OCI-LY3 (cell line): ENCODE measurements around the gene NEDD4.

Source experiments
- CTCF ChIP-seq: fragments of 200-600, 300-600 bp; sonication (generic); IDR thresholded peaks from 2 replicates; pipeline ENCODE4 v1.5.1; 2014; ENCODE audit warnings: antibody characterized with exemption, low read length, low read depth
- EZH2phosphoT487 ChIP-seq: fragments of 200-600 bp; shearing (Covaris generic); IDR thresholded peaks from 2 replicates; pipeline ENCODE4 v1.6.1; 2018; ENCODE audit warnings: antibody characterized with exemption, mixed run types, low read depth

DNA sequence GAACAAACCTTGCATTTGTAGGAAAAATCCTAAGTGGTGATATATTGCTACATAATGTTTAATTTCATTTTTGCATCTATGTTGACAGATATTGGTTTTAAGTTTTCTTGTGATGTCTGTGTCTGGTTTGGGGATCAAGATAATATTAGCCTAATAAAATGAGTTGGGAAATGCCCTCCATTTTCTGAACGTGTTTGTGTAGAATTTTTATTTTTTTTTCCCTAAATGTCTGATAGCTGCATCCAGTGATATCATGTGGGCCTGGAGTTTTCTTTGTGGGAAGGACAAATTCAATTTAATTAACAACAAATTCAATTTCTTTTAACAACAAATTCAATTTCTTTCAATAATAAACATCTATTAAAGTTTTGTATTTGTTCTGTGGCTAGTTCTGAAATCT, 35.1 kb downstream of the NEDD4 start:
- TF ChIP-seq CTCF = no peak
- TF ChIP-seq EZH2phosphoT487 = no peak
